RCC 7860 (cell line): ENCODE data around the gene THRB.

Experiments
- DNase-seq: peaks from one replicate; pipeline ENCODE4 v3.0.0-alpha.2; 2015; ENCODE audit warnings: low spot score
- FAIRE-seq: peaks from 2 replicates; lab custom pipeline; 2012; peaks lifted over from hg19 to GRCh38; lab: Jason Lieb, UNC

The THRB gene

DNA sequence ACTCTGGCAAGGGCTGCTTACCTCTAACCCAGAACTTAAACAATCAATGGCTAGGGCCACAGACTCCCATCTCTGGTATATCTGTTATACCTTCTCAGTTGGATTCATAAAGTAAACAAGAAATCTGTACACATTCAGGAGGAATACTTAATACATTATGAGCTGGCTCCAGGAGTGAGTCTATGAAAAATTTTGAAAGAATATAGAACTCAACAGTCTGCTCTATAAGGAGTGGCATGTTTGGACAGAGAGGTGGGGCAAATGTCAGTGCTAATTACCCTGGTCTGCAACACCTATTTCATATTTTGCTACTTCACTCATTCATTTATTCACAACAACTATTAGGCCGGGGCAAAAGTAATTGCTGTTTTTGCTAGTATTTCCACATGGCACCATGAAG lies 245.1 kb downstream of the THRB start:
- DNase-seq = no peak
- no peak for FAIRE-seq

DNA sequence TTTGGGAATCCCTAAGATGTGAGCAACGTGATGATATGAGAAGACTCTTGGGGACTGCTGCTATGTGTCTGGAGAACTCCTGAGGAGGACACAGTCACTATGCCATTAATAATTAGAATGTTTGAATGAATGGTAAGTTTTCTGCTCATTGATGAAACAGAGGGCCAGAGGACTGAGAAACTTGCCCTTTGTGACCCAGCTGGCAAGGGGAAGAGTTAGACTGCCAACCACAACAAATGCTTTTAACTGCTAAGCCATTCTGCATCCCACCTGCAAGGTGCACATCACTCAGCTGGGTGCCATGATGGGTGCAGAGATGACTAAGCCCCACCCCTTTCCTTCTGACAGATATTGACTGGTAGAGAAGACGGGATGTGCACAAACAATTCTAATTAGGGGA lies 249.6 kb downstream of the THRB start:
- DNase-seq (no peak), FAIRE-seq (no peak)

DNA sequence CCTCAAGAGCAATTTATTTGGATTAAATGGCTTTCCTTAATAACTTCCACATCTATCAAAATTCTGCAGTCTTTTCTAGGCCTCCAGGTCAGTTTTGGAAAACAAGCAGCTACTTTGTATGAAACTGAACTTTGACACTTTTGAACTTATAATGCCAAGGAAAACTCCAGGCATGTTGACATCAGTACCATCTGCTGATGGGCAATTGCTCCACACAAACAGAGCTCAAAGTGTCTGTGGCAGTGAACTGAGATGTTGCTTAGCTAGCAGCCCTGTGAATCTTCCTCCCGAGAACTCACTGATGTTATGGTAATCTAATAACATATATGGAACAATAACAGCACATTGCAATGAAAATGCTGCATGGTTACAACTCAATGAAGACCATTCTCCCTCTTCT lies 250.2 kb downstream of the THRB start:
- no peak for FAIRE-seq
- no peak for DNase-seq

DNA sequence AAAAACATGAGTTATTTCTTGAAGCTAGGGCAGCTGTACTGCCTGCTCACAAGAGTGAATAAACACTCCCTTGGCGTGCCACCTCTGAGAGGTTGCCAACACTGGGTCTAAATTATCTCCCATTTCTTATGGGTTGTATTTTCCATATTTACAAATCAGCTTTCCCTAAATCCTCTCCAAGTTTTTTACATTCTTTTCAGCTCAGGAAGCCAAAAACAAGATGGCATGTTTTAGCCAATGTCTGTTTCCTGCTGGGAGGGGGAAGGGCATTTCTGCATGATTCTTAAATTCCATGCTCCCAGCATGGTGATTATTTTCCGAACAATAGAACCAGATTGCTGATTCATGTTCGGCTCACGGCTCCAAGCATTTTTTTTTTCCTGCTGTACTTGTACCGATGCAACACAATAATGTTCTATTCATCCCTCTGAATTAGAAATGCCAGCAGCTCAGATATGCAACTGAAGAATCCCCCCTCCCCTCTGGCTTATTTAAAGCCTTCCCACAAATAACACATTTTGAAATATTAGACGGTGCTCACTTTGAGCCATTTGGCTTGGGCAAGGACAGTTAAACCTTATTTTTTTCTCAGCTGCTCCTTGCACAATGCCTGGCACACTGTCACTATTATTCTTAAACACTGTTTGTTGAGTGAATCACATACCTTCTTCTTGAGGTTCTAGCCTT lies 252.5 kb downstream of the THRB start:
- no peak for DNase-seq
- FAIRE-seq = no peak

DNA sequence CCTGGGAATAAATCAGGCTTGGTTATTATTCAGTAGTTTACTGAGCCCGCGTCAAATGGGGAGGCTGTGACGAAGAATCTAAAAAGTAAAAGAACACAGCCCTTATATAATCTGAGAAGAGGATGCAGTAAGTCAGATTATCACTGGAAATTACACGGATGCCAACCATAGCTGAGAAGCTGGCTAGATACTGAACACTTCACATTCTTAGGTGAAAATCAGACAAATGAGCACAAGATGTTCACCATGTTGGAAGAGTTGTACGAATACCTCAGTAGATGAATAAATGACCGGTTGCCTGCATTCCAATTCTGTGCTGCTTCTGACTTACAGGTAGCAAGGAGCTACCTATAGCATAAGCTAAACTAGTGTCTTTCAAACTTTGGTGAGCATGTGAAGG lies 254.3 kb downstream of the THRB start:
- DNase-seq (no peak), FAIRE-seq (no peak)

DNA sequence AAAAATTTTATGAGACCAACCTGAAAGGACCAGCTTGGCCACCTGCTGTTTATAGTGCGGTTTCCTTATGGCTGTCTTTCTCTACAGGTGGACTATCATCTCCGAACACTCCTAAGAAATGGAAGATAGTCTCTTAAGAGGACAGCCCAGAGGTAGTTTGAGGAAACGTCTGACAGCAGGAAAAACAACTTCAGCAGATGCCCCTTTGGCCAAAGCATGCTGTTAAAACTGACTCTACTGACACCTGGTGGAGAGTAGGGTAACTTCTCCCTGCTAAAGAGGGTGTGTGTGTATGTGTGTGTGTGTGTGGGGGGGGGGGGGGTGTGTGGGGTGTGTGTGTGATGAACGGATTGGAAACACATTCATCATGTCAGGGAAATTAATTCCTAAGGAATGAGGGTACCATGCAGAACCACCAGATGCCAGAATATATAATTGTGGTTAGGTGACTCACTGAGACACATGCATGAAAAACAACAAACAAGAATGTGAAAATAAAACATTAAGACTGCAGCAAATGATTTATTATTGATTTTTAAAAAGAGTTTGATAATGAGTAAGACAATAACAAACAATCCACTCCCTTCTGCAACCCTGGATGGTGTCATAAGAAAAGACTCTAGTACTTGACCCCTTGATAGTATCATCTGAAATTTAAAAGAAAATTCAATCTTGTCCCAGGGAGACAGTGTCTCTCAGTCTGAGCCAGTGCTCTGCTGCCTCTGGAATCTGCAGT lies 256.5 kb downstream of the THRB start:
- FAIRE-seq (no peak), DNase-seq (peak; percentile 63)

DNA sequence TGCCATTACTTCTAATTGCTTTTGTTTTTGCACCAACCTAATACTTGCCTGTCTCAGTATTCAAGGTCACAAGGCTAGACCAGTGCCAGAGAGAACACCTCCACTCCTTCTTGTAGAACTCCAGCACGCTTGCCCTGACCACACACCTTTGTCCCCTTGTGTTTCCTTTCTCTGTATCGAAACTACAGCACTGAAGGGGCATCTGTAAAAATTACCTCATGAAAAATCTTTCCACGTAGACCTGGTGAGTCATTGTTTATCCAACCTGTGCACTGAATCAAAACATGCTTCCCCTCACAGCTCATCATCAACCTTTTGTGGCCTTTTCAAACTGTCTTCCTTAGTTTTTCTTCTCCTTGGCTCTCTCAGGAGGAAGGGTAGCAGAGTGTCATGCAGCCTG lies 259.5 kb downstream of the THRB start:
- DNase-seq (peak; percentile 50), FAIRE-seq (no peak)

DNA sequence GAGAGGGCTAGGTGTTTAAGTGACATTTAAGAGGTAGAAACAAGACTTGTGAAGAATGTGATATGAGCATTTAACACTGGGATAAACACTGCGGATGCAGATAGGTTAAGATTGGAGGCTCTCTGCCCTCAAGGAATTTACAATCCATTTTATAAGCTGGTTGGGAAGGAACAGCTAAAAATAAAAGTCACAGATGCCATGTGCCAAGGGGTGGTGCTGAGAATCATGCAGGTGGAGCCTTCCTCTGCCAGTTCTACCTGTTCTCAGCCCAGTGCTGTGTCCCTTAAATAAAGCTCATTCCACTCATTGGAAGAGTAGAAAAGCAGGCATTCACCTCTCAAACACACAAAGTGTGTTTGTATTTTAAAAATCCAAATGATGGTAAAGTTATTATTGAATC lies 261.9 kb downstream of the THRB start:
- DNase-seq = no peak
- no peak for FAIRE-seq

DNA sequence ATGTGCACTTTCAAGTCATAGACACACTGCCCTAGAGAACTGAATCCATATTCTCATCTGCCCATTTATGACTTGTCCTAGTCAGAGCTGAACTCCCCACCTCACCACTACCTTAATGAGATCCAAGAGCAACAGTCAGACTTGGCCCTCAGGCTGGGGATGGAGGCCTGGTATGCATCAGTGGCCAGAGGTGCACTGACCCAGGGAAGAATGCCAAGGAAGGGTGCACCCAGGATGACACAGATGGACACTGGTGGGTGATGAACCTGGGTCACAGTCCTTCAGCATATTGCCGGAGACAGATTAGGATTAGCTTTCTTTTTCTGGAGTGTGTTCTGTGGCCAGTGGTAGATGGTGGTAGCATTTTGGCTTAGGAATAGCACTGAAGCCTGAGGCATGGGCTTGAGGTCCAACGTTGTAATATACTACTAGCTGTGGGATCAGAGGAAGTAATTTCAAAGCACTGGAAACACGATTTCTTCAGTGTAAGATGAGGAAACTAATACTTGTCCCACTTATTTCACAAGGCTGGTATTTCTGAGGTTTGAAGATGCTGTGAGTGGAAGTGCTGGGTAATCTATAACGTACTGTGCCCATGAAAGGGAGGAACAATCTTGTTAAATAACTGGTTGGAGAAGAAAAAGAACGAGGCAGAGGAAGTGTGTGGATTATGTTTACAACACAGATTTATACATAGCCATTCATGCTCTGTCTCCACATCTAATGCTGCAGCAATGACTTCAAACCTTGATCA lies 265.0 kb downstream of the THRB start:
- DNase-seq (peak; percentile 39), FAIRE-seq (no peak)

DNA sequence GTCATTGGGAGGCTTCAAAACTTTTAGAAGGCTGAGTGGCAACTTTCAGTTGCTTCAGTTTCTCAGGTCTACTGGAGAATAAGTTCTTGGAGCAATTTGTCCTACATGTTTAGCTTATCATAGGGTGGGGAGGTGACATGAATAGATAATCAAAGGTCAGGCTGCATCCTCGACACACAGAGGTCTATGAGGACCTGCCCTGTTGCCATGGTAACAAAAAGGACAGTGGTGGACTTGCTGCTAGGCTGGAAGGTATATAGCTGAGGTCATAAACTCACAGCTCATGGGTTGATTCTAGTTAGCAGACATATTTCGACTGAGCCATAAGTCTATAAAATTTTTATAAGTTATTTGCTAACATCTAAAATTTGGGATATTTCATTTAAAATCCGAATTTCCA lies 267.0 kb downstream of the THRB start:
- DNase-seq (no peak), FAIRE-seq (no peak)

DNA sequence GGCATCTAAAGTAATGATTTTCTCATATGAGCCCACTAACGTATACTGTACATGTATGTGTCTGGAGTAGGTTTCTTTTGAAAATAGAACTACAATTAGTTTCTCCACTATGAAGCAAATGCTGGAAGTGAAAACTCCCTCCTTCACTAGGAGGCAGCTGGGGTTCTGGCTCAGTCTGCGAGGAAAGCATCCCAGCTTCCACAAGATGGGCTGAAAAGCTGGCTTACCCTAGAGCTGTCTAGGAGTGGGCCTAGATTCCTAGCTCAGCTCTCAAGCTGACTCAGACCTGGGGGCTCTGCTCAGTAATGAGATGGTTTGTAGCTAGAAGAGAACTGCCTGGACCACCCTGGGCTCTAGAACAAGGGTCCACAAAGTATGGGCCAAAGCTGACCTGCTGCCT lies 268.3 kb downstream of the THRB start:
- no peak for FAIRE-seq
- DNase-seq = no peak

DNA sequence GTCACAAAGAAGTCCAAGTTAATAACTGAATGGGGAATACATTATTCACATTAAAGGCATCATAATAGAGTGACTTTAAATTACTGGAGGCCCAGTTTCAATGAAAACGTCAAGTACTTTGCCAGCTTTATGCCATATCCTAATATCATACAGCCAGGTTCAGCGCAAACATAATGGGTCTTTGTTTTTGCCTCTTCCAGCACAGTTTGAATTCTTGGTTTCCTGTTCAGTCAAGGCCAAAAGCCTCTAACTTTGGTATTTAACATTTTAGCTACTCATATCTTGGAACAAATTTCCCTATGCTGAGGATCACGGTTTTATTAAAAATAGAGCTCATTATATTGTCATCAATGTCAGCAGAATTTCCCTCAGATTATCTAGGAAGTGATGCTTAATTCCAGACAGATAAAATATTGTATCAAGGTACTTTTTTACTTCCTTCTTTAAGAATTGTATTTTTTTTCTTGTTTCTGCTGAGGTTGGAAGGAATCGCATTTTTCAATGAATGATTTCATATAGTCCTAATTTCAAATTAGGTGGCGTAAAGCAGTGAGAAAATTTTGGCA lies 269.2 kb downstream of the THRB start:
- no peak for FAIRE-seq
- no peak for DNase-seq

DNA sequence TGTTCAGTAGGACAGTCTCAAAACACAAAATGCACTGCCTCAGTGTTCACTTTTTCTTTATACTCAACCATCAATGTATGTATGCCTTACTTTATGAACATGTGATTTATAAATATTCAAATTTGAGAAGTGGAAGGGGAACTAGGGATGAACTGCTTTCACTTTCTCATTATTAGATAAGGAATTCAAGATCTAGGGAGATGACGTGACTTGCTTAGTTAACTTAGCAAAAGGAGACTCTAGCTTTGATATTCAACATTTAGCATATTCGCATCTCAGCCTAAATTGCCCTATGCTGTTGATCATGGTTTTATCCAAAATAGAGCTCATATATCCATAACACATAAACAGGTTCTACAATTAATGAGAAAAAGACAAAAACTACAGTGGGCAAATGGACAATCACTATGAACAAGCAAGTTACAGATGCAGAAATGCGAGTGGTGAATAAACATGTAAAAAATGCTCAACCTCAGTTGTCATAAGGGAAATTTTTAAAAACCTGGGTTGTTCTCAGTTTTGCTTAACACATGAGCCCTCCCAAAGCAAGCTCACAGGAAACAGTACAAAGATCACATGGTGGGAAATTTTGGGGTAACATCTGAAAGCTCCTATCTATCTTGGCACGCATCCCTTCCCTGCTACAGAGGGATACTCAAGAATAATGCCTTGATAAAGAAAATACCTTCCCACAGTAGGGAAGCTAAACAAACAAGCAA lies 269.8 kb downstream of the THRB start:
- DNase-seq (no peak), FAIRE-seq (no peak)

DNA sequence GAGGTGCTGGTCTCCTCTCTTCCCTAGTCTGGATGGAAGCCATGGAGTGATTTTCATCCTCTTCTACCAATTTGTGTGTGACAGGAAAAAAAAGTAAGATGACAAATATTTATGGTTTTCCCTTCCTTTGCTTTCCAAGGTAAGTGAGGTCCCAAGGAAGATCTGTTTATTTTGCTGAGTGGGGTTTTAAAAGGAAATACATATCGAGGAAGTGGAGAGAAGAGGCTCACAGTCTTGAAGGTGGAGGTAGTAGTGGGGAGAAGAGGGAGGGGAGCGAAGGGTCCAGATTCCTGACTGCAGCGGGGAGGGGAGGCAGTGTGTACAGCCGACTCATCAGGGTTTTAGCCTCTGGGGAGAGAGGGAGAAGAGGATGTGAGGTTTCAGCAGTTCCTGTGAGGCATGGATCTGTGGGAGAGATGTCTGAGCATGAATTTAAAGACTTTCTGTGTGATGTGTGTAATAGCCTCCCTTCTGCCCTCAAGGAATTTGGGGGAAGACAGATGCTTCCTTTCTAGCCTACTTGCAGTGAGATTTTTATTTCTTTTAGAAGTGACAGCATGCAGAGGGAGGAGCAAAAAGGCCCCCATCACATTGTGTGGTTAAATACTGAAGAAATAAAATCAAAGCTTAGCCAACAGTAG lies 272.4 kb downstream of the THRB start:
- no peak for FAIRE-seq
- peak; percentile 24 for DNase-seq

DNA sequence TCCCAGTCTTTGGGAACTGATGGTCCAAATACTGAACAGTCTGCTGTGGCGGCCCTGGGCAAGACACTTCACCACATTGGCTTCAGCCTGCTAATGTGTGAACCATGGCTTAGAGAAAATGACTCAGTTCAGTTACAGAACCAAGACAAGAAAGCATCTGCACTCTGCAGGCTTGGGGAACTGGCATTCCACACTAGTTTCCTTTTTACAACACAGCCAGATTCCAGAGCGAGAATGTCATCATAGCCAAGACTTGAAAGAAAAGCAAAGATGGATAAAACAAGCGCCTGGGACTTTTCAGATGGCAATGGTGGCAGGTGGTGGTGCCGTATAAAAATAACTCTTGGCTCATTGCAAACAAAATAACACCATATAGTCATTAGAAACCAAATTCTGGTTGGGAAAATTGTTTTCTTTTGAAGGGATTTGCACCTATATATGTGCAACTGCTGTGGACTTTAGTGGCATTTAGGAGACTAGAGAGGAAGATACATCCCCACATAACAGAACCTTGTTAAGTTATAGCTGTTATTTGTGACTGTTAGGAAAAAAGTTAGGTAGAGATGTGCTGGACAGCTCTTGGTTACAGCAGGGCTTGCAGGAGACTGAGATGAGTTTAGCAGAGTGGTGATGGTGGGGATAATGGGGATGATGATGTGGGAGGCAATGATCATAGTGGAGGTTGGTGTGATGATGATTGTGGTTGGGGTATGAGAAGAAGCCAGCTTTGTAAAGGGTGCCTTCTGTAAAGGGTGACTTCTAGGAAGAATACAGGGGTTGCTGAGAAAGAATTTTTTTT lies 273.6 kb downstream of the THRB start:
- peak; percentile 85 for DNase-seq
- peak; percentile 91 for FAIRE-seq

DNA sequence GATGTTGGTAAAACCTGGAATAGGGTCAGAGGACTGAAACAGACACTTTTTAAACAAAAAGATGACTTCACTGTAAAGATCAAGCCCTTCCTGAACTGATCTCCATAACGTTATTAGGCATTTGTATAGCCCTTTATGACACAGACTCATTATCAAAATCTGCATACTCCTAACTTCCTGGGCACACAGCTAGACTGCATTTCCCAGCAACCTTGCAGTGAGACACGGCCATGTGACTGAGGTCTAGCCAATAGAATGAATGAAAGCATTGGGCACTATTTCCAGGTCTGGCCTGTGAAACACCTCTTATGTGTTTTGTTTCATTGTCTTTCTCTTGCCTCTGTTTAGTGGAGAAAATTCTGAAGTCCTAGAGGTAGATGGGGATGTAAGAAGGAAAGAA lies 279.1 kb downstream of the THRB start:
- FAIRE-seq = no peak
- DNase-seq = no peak

DNA sequence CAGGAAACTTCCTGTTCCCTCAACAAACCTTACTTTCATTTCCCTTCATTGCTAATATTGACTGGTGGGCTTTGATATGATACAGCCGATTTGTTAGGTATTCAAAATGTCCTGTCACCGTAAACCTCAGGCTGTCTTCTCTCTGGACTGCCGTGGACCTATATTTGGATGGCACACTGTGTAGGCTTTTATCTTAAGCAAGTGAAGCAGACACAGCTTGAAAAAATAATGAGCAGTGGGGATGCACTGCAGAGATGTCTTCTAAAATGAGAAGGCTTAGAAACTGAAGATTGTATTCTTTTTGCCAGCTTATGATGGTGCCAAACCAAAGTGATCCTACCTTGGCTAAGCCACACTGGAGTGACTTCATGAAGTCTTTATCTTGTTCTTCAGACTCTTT lies 283.3 kb downstream of the THRB start:
- DNase-seq = no peak
- no peak for FAIRE-seq

DNA sequence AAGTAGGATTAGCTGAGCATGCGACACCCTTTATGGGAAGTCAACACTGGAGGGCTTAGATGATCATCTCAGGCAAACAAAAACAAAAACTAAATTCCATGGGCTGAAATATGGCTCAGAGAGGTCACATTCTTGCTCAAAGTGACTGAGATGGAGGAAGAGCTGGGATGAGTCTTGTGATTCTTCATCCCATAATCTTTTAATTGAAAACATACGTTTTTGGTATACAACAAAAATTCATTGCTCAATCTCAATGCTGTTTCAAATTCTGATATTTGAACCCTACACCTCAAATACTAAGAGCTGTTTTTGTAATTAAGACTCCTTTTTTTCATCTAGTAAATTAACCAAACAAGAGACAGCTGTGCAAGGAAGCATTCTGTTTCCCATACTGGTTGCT lies 292.6 kb downstream of the THRB start:
- FAIRE-seq (no peak), DNase-seq (no peak)

DNA sequence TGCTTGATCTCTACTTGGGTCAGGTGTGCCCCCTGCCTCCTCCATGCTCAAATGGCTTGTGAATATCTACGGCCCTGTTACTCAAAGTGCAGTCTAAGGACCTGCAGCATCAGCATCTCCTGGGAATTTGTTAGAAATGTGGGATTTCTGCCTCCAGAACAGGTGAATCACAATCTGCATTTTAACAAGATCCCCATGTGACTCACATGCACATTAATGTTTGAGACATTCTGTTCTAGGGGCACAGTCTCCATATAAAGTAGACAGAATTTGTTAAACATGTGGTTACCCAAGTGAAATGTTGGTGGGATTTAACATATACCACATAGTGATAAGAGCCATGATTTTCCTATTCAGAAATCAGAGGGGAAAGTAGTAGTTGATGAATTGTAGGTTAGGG lies 293.3 kb downstream of the THRB start:
- DNase-seq (no peak), FAIRE-seq (no peak)

DNA sequence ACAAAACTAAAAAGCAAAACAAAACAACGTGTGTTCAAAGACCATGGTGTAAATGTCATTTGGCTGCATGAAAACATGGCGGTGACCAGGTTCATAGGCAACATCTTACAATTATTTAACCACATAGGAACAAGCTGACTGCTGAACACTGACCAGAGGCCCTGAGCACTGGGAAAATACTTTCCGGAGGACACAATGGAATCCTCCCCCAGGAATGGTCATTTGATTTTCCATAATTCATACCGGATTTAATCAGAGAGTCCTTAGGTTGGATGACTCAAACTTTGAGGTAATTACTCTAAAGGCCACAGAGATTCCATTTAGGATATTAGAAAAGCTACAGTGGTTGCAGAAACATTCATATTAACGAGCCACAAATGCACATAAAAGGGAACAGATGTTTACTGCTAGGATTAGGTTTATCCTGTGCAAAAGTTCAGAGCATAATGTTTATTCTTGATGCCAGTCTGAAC lies 294.8 kb downstream of the THRB start:
- DNase-seq = no peak
- no peak for FAIRE-seq
